Activated T-helper 17 cell treated with anti-CD3 and anti-CD28 coated beads, Interleukin-2, amount 50 U/mL, for 72 hours (primary cell): ENCODE results near the gene ANKRD11. TPM values are rescaled to one million over a fixed set of nuclear protein-coding genes. Genes with fewer than 3 reads are reported as not detected.
"Not testable (repeated sequence)": the region's sequence is repeated elsewhere in the genome, so short reads cannot be mapped to it uniquely, and the experiment has no call there.

Experiments used
- ATAC-seq: fragments of 150-1000 bp; cut with Tn5 transposase; replicated peaks from 2 replicates; pipeline ENCODE4 v1.10.0; 2021; ENCODE audit warnings: mild to moderate bottlenecking, moderate library complexity
- H3K27ac Mint-ChIP-seq: one replicate; pipeline ENCODE4 v1.8.0; 2022; ENCODE audit warnings: mixed read lengths
- H3K27me3 Mint-ChIP-seq: one replicate; pipeline ENCODE4 v1.8.0; 2022; ENCODE audit warnings: mixed read lengths
- H3K36me3 Mint-ChIP-seq: one replicate; pipeline ENCODE4 v1.8.0; 2022; ENCODE audit warnings: low read depth, mild to moderate bottlenecking, mixed read lengths
- H3K4me1 Mint-ChIP-seq: one replicate; pipeline ENCODE4 v1.8.0; 2022; ENCODE audit warnings: mixed read lengths
- H3K4me3 Mint-ChIP-seq: one replicate; pipeline ENCODE4 v1.8.0; 2022; ENCODE audit warnings: mild to moderate bottlenecking, mixed read lengths
- H3K9me3 Mint-ChIP-seq: one replicate; pipeline ENCODE4 v1.8.0; 2022; ENCODE audit warnings: mixed read lengths
- total RNA-seq, 2 donors: library from RNA; stranded (reverse); gene quantifications; one replicate each; pipeline ENCODE4 v1.2.3, GENCODE V29; 2022

The ANKRD11 gene
- total RNA-seq, 2 donors from 2014 or later, result 166 to 178 TPM

DNA sequence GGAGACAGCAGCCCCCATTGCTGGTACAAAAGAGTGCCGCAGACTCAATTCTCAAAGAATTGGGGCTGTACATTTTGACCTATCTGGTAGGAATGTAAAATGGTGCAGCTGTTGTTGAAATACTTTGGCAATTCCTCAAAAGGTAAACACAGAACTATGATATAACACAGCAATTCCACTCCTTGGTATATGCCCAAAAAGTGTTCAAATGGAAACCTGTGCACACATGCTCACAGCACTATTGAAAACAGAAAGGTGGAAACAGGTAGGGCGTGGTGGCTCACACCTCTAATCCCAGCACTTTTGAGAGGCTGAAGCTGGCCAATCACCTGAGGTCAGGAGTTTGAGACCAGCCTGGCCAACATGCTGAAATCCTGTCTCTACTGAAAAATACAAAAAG, 34.7 kb downstream of the ANKRD11 start:
- H3K4me3 Mint-ChIP-seq, result peak overlapping the region; percentile 2

DNA sequence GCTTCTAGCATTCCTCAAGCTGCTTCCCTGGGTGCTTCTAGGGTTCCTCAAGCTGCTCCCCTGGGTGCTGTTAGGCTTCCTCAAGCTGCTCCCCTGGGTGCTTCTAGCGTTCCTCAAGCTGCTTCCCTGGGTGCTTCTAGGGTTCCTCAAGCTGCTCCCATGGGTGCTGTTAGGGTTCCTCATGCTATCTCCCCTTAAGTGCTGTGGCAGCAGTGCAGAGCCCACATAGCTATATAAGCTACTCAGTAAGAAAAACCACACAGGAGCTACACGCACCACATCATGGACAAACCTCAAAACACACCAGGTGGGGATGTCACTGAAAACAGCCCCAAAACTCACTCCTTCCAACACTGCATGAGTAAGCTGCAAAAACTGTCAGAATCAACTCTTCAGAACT, 35.2 kb downstream of the ANKRD11 start:
- peak overlapping the region; percentile 2 for H3K4me3 Mint-ChIP-seq
- H3K4me1 Mint-ChIP-seq, result peaks cover 45% of the 10 kb centered on the region
- peak; percentile 67 for ATAC-seq
- H3K36me3 Mint-ChIP-seq, result peaks cover 23% of the 10 kb centered on the region
- H3K27ac Mint-ChIP-seq, result peak overlapping the region; percentile 32
- no peaks in the 10 kb centered on the region for H3K9me3 Mint-ChIP-seq
- H3K27me3 Mint-ChIP-seq, result no peaks in the 10 kb centered on the region

More for the DNA sequence above, 34.7 kb downstream of the ANKRD11 start:
- Mint-ChIP-seq H3K4me1 (peaks cover 42% of the 10 kb centered on the region), H3K9me3 (no peaks in the 10 kb centered on the region), H3K27ac (peak overlapping the region; percentile 32), H3K36me3 (peaks cover 23% of the 10 kb centered on the region), H3K27me3 (no peaks in the 10 kb centered on the region)
- ATAC-seq, result no peak

DNA sequence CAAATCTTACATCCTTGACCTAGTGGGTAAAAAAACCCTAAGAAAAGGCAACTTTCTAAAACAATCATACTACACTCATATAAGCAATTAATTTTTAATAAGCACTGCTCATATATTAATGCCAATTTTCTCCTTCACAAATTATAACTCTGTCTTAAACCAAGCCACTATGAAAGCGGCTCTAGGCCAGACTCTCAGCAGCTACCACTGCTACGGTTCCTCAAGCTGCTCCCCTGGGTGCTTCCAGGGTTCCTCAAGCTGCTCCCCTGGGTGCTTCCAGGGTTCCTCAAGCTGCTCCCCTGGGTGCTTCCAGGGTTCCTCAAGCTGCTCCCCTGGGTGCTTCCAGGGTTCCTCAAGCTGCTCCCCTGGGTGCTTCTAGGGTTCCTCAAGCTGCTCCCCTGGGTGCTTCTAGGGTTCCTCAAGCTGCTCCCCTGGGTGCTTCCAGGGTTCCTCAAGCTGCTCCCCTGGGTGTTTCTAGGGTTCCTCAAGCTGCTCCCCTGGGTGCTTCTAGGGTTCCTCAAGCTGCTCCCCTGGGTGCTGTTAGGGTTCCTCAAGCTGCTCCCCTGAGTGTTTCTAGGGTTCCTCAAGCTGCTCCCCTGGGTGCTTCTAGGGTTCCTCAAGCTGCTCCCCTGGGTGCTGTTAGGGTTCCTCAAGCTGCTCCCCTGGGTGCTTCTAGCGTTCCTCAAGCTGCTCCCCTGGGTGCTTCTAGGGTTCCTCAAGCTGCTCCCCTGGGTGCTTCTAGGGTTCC, 35.8 kb downstream of the ANKRD11 start:
- not testable (repeated sequence) for H3K9me3 Mint-ChIP-seq, ATAC-seq, H3K27me3 Mint-ChIP-seq
- peaks cover 23% of the 10 kb centered on the region for H3K36me3 Mint-ChIP-seq
- H3K4me1 Mint-ChIP-seq, result peaks cover 49% of the 10 kb centered on the region
- H3K27ac Mint-ChIP-seq, result peak overlapping the region; percentile 54
- H3K4me3 Mint-ChIP-seq, result peak overlapping the region; percentile 68

DNA sequence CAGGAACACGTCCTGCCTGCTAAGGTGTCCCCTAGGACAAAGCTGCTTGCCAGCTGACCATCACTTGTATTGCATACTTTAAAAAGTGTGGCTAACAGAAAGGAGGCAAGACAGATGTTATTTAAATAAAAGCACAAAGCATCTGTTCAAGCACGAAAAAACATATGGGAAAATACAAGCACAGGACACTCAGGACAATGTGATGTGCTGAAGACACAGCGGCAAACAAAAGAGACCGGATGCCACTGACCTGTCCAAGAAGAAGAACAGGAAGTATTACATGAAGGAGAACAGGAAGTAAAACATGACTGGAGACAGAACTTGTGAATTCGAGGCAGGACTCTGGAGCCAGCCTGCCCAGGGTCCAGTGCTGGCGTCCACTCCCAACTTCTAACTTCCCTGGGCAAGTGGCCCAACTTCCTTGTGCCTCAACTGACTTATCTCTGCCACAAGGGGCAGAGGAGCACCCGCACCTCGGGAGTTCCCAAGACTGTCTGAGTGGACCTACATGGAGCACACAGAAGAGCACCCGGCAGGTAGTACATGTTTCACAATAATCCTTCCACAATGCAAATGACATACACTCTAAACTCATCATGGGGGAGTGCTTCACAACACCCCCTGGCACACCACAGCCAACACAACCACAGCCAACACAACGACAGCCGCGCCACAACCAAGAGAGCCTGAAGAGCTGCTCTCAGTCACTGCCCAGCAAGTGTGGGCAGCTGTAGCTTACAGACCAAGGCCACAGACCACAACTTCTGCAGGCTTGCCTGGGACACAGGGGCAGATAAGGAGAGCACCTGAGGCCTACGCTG, 36.6 kb downstream of the ANKRD11 start:
- Mint-ChIP-seq H3K4me3 (peak overlapping the region; percentile 68), H3K27me3 (no peaks in the 10 kb centered on the region), H3K27ac (peak overlapping the region; percentile 54)

DNA sequence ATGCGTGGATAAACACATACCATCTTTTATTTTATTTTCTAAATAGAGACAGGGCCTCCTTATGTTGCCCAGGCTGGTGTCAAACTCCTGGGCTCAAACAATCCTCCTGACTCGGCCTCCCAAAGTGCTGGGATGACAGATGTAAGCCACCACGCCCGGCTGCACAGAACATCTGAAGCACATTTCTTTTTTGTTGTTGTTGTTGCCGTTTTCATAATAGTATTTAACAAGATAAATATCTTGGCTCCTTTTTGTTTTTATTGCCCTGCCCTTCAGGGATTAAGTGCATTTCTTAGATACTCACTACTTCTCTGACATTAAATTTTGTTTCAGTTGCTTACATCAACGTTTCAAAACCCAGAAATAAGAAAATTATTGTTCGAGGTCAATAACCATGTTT, 37.4 kb downstream of the ANKRD11 start:
- Mint-ChIP-seq H3K27ac (peak overlapping the region; percentile 54), H3K27me3 (no peaks in the 10 kb centered on the region), H3K4me3 (peak overlapping the region; percentile 68), H3K9me3 (no peaks in the 10 kb centered on the region), H3K36me3 (peaks cover 15% of the 10 kb centered on the region), H3K4me1 (peaks cover 46% of the 10 kb centered on the region)
- ATAC-seq, result no peak

More for the DNA sequence above, 36.6 kb downstream of the ANKRD11 start:
- Mint-ChIP-seq H3K36me3 (peaks cover 18% of the 10 kb centered on the region), H3K9me3 (no peaks in the 10 kb centered on the region), H3K4me1 (peaks cover 43% of the 10 kb centered on the region)
- peak; percentile 53 for ATAC-seq

DNA sequence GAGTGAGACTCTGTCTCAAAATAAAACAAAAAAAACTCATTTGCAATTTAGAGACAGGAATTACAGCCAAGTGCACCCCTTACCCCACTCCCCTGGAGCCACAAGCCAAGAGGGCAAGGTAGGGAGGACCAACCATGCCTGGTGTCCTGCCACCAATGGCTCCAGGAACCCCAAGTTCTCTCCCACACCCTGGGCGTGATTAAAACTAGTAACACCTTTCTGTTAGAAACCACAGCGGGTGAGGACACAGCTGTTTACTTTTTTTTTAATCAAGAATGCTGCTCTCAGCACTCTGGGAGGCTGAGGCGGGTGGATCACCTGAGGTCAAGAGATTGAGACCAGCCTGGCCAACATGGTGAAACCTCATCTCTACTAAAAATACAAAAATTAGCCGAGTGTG, 38.1 kb downstream of the ANKRD11 start:
- Mint-ChIP-seq H3K27me3 (no peaks in the 10 kb centered on the region), H3K36me3 (peaks cover 15% of the 10 kb centered on the region), H3K9me3 (no peaks in the 10 kb centered on the region), H3K4me3 (no peak overlapping the region), H3K27ac (no peak overlapping the region), H3K4me1 (peaks cover 50% of the 10 kb centered on the region)
- peak; percentile 61 for ATAC-seq

DNA sequence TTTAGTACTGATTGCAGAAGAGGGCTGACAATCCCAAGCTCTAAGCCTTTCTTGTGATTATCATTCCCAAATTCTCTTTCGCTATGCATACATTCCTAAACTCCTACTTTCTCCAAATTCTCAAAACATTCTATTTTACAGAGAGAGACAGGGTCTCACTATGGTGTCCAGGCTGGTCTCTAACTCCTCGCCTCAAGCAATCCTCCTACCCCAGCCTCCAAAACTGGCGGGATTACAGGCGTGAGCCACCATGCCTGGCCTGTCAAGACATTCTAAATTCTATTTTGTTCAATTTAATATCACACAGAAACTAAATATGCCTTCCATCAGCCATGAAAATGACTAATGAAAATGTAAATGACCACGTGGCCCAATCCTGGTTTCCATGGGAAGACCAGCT, 39.8 kb downstream of the ANKRD11 start:
- Mint-ChIP-seq H3K4me1 (peaks cover 58% of the 10 kb centered on the region), H3K36me3 (peaks cover 5% of the 10 kb centered on the region), H3K27me3 (no peaks in the 10 kb centered on the region), H3K4me3 (peak overlapping the region; percentile 14), H3K27ac (peak overlapping the region; percentile 9), H3K9me3 (no peaks in the 10 kb centered on the region)
- ATAC-seq, result no peak

DNA sequence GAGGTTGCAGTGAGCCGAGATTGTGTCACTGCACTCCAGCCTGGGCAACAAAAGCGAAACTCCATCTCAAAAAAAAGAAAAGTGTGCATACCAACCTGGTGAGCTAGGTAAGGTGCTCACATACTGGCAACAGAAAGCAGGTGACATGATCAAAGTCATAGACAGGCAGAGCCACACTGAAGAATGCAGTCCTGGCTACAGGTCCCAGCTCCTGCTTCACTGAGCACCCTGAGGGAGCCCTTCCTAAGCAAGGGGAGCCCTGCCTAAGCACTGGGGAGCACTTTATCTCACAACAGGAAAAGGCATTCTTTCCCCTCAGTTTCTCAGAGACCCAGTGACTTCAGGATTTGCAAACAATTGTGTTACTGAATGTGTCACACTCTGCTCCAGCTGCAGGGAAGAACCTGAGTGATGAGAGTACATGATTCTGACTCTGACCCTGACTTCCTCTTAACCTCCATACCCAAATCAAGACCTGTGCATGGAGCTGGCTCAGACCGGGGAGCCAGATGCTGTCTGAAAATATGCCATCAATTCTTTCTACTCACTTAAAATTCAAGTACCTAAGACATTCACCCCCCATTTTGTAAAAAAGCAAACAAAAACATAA, 40.5 kb downstream of the ANKRD11 start:
- H3K4me3 Mint-ChIP-seq, result peak overlapping the region; percentile 14
- H3K4me1 Mint-ChIP-seq, result peaks cover 60% of the 10 kb centered on the region
- no peaks in the 10 kb centered on the region for H3K27me3 Mint-ChIP-seq
- H3K9me3 Mint-ChIP-seq, result no peaks in the 10 kb centered on the region
- ATAC-seq, result peak; percentile 55
- H3K36me3 Mint-ChIP-seq, result no peaks in the 10 kb centered on the region
- peak overlapping the region; percentile 9 for H3K27ac Mint-ChIP-seq

DNA sequence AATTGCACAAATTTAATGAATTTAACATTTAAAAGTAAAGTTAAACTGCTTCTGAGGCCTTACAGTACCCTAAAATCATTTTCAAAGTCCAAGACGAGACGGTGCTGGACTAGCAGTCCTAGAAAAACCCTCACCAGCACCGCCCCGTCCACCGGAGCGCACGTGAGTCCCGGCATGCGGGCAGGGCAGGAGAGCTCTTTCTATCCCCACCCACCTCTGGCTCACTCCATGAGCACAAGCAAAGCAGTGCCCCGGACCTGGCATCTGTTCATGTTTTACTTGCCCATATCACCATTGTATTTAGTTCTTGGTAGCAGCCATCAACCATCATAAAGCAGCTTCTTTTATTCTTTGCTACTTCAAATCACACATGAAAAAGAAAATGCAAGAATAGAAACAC, 41.7 kb downstream of the ANKRD11 start:
- Mint-ChIP-seq H3K27me3 (no peaks in the 10 kb centered on the region), H3K9me3 (no peaks in the 10 kb centered on the region), H3K27ac (no peak overlapping the region), H3K36me3 (no peaks in the 10 kb centered on the region), H3K4me1 (peaks cover 60% of the 10 kb centered on the region), H3K4me3 (peak overlapping the region; percentile 74)
- ATAC-seq, result no peak

DNA sequence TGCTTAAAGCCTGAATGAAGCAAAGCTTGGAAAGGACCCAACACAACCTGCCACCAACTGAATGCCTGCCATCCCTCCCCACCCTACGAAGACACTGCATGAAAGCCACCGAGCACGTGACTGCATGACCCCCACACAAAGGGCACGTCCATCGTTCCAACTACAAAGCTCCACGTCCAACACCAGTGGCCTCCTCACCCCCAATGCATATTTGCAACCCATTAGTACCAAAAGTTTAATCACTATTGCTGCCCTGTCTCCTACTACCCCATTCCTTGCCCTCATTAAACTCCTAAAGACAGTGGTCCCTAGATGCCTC, 43.4 kb downstream of the ANKRD11 start:
- H3K27ac Mint-ChIP-seq, result peak overlapping the region; percentile 93
- H3K4me1 Mint-ChIP-seq, result peaks cover 67% of the 10 kb centered on the region
- no peak for ATAC-seq
- no peaks in the 10 kb centered on the region for H3K9me3 Mint-ChIP-seq
- peak overlapping the region; percentile 74 for H3K4me3 Mint-ChIP-seq
- H3K36me3 Mint-ChIP-seq, result peaks cover 11% of the 10 kb centered on the region
- no peaks in the 10 kb centered on the region for H3K27me3 Mint-ChIP-seq

DNA sequence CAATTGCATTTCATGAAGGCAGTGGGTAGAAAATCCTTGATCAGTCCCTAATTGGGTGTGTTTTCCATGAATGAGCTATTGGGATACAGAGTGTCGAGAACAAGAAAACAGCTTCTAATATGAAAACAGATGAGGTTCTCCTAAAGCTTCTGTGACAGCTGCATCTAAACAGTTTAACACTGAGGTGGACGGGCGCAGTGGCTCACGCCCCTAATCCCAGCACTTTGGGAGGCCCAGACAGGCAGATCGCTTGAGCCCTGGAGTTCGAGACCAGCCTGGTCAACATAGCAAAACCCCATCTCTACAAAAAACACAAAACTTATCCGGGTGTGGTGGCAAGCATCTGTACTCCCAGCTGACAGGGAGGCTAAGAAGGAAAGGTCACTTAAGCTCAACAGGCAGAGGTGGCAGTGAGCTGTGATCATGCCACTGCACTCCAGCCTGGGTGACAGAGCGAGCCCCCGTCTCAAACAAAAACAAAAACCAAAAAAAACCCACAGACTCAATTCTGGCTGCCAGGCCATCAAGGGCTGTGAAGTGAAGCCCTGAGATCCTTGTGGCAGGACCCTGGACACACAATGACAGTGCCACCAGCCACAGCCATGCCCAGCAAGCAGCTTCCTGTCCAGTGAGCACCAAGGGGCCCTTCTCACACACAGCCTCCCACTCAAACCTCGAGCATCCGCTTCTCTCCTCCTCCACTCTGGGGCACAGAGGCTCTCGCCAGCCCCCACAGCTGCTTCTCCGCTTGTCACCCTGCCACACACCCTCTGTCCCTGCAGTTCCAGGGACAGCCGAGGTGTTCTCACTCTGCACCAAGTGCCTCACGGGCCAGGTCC, 44.0 kb downstream of the ANKRD11 start:
- Mint-ChIP-seq H3K27me3 (no peaks in the 10 kb centered on the region), H3K4me3 (peak overlapping the region; percentile 74), H3K36me3 (peaks cover 16% of the 10 kb centered on the region), H3K9me3 (no peaks in the 10 kb centered on the region), H3K4me1 (peaks cover 72% of the 10 kb centered on the region), H3K27ac (peak overlapping the region; percentile 93)
- peak; percentile 68 for ATAC-seq

DNA sequence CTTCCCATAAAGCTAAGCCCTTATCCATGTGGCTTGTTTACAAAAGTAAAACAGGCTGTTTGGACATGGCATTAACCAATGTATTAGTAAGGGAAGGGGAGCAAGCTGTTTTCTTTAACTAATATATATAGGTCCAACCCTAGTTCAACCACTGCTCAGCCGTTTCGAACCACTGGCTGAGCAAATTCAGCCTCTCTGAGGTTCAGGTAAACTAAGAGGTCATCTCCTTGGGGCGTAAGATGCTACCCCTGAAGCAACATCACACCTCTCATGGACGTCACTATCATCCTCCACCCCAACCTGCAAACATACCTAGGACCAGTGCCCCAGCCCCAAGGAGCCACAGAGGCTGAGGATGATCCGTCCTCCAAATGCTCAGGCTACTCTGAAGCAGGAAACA, 45.2 kb downstream of the ANKRD11 start:
- Mint-ChIP-seq H3K27ac (peak overlapping the region; percentile 93), H3K4me1 (peaks cover 73% of the 10 kb centered on the region), H3K36me3 (peaks cover 28% of the 10 kb centered on the region), H3K9me3 (no peaks in the 10 kb centered on the region), H3K27me3 (no peaks in the 10 kb centered on the region), H3K4me3 (peak overlapping the region; percentile 74)
- no peak for ATAC-seq

DNA sequence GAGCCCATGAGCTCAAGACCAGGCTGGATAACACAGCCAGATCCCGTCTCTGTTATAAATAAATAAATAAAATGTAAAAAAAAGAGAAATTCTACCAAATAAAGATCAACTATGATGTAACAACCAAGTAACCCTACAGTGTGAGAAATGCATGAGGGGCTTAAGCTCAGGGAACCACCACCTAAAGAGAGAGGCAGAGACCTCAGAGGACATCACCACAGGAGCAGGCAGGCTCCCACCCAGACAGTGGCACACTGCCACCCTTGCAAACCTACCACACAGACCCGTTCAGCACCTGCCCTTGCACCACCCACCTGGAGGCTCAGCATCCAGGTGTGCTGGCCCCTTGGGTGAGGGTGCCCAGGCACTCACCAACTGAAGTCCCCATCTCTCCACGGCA, 45.6 kb downstream of the ANKRD11 start:
- H3K9me3 Mint-ChIP-seq, result no peaks in the 10 kb centered on the region
- no peaks in the 10 kb centered on the region for H3K27me3 Mint-ChIP-seq
- peak overlapping the region; percentile 74 for H3K4me3 Mint-ChIP-seq
- H3K4me1 Mint-ChIP-seq, result peaks cover 74% of the 10 kb centered on the region
- ATAC-seq, result no peak
- peak overlapping the region; percentile 93 for H3K27ac Mint-ChIP-seq
- peaks cover 32% of the 10 kb centered on the region for H3K36me3 Mint-ChIP-seq

DNA sequence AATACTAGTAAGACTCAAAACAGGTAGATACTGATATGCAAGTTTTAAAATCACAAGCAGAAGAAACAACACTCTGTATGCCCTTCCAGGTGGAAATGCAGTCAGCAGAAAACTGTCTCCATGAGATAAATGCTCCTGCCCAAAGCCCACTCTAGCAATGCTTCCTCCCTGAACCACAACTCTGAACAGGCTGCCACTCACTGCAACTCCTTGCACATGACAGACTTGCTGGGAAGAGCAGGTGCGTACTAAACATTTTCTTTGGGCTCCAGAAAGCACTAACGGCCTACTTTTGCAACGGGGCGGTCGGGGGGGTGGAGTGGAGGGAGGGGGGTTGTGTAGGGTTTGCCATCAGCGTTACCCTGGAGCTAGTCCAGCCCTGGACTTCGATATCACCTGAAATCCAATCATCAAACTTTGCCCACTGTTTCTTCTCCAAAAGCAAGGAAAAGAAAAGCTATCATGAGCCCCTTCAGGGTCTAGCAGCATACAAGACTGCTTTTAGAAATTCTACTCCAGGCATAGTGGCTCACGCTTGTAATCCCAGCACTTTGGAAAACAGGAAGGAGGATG, 46.1 kb downstream of the ANKRD11 start:
- Mint-ChIP-seq H3K27ac (peak overlapping the region; percentile 93), H3K4me3 (peak overlapping the region; percentile 74), H3K4me1 (peaks cover 79% of the 10 kb centered on the region), H3K9me3 (no peaks in the 10 kb centered on the region), H3K36me3 (peaks cover 37% of the 10 kb centered on the region), H3K27me3 (no peaks in the 10 kb centered on the region)
- ATAC-seq, result no peak
